HL-60 (cell line): ENCODE data around the gene COLEC12.

Source experiments
- GABPA ChIP-seq: IDR thresholded peaks from 2 replicates; pipeline ENCODE4 v1.6.1; 2012; ENCODE audit warnings: low read depth
- POLR2AphosphoS5 ChIP-seq: IDR thresholded peaks from 2 replicates; pipeline ENCODE4 v1.6.1; 2012; ENCODE audit warnings: low read depth
- TF ChIP-seq, protein P1 (sequence below): IDR thresholded peaks from one replicate; pipeline ENCODE4 v1.5.1; 2011; ENCODE audit warnings: low read length, control low read depth, inconsistent platforms; ENCODE audit not compliant: insufficient read depth
- TF ChIP-seq, protein P2 (sequence below): IDR thresholded peaks from 2 replicates; pipeline ENCODE4 v1.6.1; 2012; ENCODE audit warnings: low read depth; ENCODE audit not compliant: insufficient replicate concordance

DNA sequence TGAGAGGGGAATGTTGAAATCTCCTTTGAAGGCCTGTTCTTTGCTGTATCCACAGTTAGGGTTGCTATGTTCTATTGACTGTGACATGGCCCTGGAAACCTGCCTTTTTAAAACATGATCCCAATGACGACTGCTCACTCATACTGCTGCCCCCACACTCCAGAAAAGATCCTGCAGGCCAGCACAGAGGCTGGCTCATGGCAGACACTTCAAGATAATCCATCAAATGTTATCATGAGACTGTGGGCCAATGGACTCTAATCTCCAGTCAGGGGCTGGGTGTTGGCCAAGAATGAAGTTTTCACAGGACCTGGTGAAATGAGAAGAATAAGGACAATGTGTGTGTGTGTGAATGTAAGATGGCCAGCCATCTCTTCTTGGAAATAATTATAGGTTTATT, 173.7 kb downstream of the COLEC12 start:
- TF ChIP-seq, protein P1, sequence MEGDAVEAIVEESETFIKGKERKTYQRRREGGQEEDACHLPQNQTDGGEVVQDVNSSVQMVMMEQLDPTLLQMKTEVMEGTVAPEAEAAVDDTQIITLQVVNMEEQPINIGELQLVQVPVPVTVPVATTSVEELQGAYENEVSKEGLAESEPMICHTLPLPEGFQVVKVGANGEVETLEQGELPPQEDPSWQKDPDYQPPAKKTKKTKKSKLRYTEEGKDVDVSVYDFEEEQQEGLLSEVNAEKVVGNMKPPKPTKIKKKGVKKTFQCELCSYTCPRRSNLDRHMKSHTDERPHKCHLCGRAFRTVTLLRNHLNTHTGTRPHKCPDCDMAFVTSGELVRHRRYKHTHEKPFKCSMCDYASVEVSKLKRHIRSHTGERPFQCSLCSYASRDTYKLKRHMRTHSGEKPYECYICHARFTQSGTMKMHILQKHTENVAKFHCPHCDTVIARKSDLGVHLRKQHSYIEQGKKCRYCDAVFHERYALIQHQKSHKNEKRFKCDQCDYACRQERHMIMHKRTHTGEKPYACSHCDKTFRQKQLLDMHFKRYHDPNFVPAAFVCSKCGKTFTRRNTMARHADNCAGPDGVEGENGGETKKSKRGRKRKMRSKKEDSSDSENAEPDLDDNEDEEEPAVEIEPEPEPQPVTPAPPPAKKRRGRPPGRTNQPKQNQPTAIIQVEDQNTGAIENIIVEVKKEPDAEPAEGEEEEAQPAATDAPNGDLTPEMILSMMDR, result no peak
- TF ChIP-seq POLR2AphosphoS5 (no peak), GABPA (no peak)
- TF ChIP-seq, protein P2, sequence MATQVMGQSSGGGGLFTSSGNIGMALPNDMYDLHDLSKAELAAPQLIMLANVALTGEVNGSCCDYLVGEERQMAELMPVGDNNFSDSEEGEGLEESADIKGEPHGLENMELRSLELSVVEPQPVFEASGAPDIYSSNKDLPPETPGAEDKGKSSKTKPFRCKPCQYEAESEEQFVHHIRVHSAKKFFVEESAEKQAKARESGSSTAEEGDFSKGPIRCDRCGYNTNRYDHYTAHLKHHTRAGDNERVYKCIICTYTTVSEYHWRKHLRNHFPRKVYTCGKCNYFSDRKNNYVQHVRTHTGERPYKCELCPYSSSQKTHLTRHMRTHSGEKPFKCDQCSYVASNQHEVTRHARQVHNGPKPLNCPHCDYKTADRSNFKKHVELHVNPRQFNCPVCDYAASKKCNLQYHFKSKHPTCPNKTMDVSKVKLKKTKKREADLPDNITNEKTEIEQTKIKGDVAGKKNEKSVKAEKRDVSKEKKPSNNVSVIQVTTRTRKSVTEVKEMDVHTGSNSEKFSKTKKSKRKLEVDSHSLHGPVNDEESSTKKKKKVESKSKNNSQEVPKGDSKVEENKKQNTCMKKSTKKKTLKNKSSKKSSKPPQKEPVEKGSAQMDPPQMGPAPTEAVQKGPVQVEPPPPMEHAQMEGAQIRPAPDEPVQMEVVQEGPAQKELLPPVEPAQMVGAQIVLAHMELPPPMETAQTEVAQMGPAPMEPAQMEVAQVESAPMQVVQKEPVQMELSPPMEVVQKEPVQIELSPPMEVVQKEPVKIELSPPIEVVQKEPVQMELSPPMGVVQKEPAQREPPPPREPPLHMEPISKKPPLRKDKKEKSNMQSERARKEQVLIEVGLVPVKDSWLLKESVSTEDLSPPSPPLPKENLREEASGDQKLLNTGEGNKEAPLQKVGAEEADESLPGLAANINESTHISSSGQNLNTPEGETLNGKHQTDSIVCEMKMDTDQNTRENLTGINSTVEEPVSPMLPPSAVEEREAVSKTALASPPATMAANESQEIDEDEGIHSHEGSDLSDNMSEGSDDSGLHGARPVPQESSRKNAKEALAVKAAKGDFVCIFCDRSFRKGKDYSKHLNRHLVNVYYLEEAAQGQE, result no peak
